GM21825 (cell line): Measurements from ENCODE around the gene RFX1.

Source experiments
- ATAC-seq: cut with Tn5 transposase; IDR thresholded peaks from one replicate; pipeline ENCODE4 v1.9.1; 2021; ENCODE audit warnings: mild to moderate bottlenecking, moderate library complexity; ENCODE audit not compliant: unreplicated experiment

RFX1 gene

GRCh38 chr19:13996928-13997630 is 9.0 kb downstream of the RFX1 start:
- no peak for ATAC-seq

- no peak for ATAC-seq
These were observed 10.0 kb downstream of the RFX1 start for GRCh38 chr19:13995878-13996765.

GRCh38 chr19:13995017-13995728 is 10.9 kb downstream of the RFX1 start:
- no peak for ATAC-seq

GRCh38 chr19:13993590-13994300 is 12.4 kb downstream of the RFX1 start:
- no peak for ATAC-seq

- ATAC-seq: no peak
These were observed 14.1 kb downstream of the RFX1 start for GRCh38 chr19:13992025-13992424.

GRCh38 chr19:13990085-13990484 is 16.0 kb downstream of the RFX1 start:
- no peak for ATAC-seq

- ATAC-seq: no peak
These were observed 16.6 kb downstream of the RFX1 start for GRCh38 chr19:13989487-13989886.

- no peak for ATAC-seq
These were observed 18.8 kb downstream of the RFX1 start for GRCh38 chr19:13987101-13987890.

GRCh38 chr19:13986348-13986904 is 19.7 kb downstream of the RFX1 start:
- ATAC-seq: peak; percentile 61

- ATAC-seq: peak; percentile 21
These were observed 20.3 kb downstream of the RFX1 start for GRCh38 chr19:13985771-13986347.

- ATAC-seq: no peak
These were observed 21.0 kb downstream of the RFX1 start for GRCh38 chr19:13984875-13985741.

GRCh38 chr19:13984186-13984585 is 21.9 kb downstream of the RFX1 start:
- no peak for ATAC-seq

GRCh38 chr19:13983213-13983889 is 22.8 kb downstream of the RFX1 start:
- no peak for ATAC-seq

- ATAC-seq: no peak
These were observed 23.3 kb downstream of the RFX1 start for GRCh38 chr19:13982773-13983172.

GRCh38 chr19:13981988-13982501 is 24.1 kb downstream of the RFX1 start:
- ATAC-seq: no peak

- ATAC-seq: no peak
These were observed 24.7 kb downstream of the RFX1 start for GRCh38 chr19:13981467-13981866.

GRCh38 chr19:13981021-13981420 is 25.1 kb downstream of the RFX1 start:
- no peak for ATAC-seq

GRCh38 chr19:13980340-13980739 is 25.8 kb downstream of the RFX1 start:
- no peak for ATAC-seq
